GM12878 (cell line): ENCODE data around the gene TMEM40. TPM values are rescaled to one million over a fixed set of nuclear protein-coding genes. Genes with fewer than 3 reads are reported as not detected.
A peak's percentile ranks its signal among the peaks of the same experiment; 100 is the strongest.

Experiments
- ATAC-seq: fragments of 200-7000 bp; cut with Tn5 transposase; 3 replicates; pipeline ENCODE4 v1.9.1; 2020; ENCODE audit warnings: mild to moderate bottlenecking, moderate library complexity
- BruUV-seq: library from RNA; stranded (reverse); fragments of 400-500 nt; replicated peaks from 2 replicates; lab custom pipeline; 2021; lab: Mats Ljungman, UMichigan
- CTCF ChIA-PET: fragments of 300-600 bp; sonication (Branson Sonifier 250); formaldehyde crosslinking; extraction: SDS; loops from one replicate; lab custom pipeline; 2021; ENCODE audit warnings: inconsistent platforms; lab: Yijun Ruan, JAX
- POLR2A ChIA-PET: fragments of 350-600 bp; formaldehyde crosslinking; extraction: SDS; loops from one replicate; lab custom pipeline; 2021; ENCODE audit warnings: inconsistent platforms; lab: Charles Lee
- RAD21 ChIA-PET: fragments of 300-600 bp; sonication (Branson Sonifier 250); formaldehyde crosslinking; loops from one replicate; lab custom pipeline; 2023; ENCODE audit warnings: antibody characterized with exemption; ENCODE audit not compliant: unreplicated experiment; lab: Charles Lee
- SMC1A ChIA-PET: fragments of 300-600 bp; sonication (Branson Sonifier 250); formaldehyde crosslinking; loops from one replicate; lab custom pipeline; 2023; ENCODE audit not compliant: unreplicated experiment, uncharacterized antibody; lab: Charles Lee
- DNase-seq: peaks from one replicate; pipeline ENCODE4 v3.0.0-alpha.2; 2011; ENCODE audit warnings: low read depth, low spot score
- FAIRE-seq: peaks from 3 replicates; lab custom pipeline; 2011; peaks lifted over from hg19 to GRCh38; lab: Jason Lieb, UNC
- H2AFZ ChIP-seq: 2 replicates; pipeline ENCODE4 v1.6.0; 2011; ENCODE audit warnings: low read depth, low read length, control low read depth; ENCODE audit not compliant: control insufficient read depth
- H3K27ac ChIP-seq: 2 replicates; pipeline ENCODE4 v1.5.1; 2011; ENCODE audit warnings: control low read depth; ENCODE audit not compliant: control insufficient read depth, insufficient read depth
- H3K27me3 ChIP-seq, 2 experiments: replicated peaks in 1 of 2; 2 replicates each; pipeline versions ENCODE4 v1.6.0 to v1.6.1; 2011; ENCODE audit warnings: low read length in 1 of 2; ENCODE audit not compliant: control insufficient read depth in 2 of 2, insufficient read depth in 2 of 2
- H3K36me3 ChIP-seq, 2 experiments: 2 replicates each; pipeline ENCODE4 v1.5.1; 2011; ENCODE audit warnings: low read length in 1 of 2; ENCODE audit not compliant: control insufficient read depth in 2 of 2, insufficient read depth in 2 of 2
- H3K4me1 ChIP-seq: 2 replicates; pipeline ENCODE4 v1.6.1; 2011; ENCODE audit warnings: mild to moderate bottlenecking, low read length, moderate library complexity, mixed read lengths; ENCODE audit not compliant: control insufficient read depth, insufficient read depth
- H3K4me2 ChIP-seq: 2 replicates; pipeline ENCODE4 v1.6.0; 2011; ENCODE audit warnings: control low read depth; ENCODE audit not compliant: control insufficient read depth, insufficient read depth
- H3K4me3 ChIP-seq: fragments of 200-600 bp; sonication (generic); 2 replicates; pipeline ENCODE4 v1.5.1; 2016
- H3K79me2 ChIP-seq: 2 replicates; pipeline ENCODE4 v1.6.0; 2011; ENCODE audit warnings: low read length; ENCODE audit not compliant: control insufficient read depth, insufficient read depth
- H3K9ac ChIP-seq: 2 replicates; pipeline ENCODE4 v1.8.0; 2011; ENCODE audit warnings: low read length, control low read depth, mixed read lengths; ENCODE audit not compliant: control insufficient read depth, insufficient read depth
- H3K9me3 ChIP-seq: replicated peaks from 3 replicates; pipeline ENCODE4 v1.5.1; 2011; ENCODE audit warnings: mild to moderate bottlenecking, low read length; ENCODE audit not compliant: control insufficient read depth, insufficient read depth
- H4K20me1 ChIP-seq: 2 replicates; pipeline ENCODE4 v1.6.0; 2011; ENCODE audit not compliant: control insufficient read depth, insufficient read depth
- BCLAF1 ChIP-seq: fragments of 450-650 bp; IDR thresholded peaks from 2 replicates; pipeline ENCODE4 v1.6.1; 2017; ENCODE audit warnings: antibody characterized with exemption, mild to moderate bottlenecking, moderate library complexity
- IRF4 ChIP-seq: IDR thresholded peaks from 2 replicates; pipeline ENCODE4 v1.6.1; 2011; ENCODE audit warnings: low read depth, low read length
- JUND ChIP-seq: IDR thresholded peaks from 2 replicates; pipeline ENCODE4 v1.6.1; 2012; ENCODE audit warnings: low read depth, mild to moderate bottlenecking, low read length, improper control_type of control experiment, moderate library complexity
- NFYA ChIP-seq: IDR thresholded peaks from 2 replicates; pipeline ENCODE4 v1.6.1; 2011; ENCODE audit warnings: low read depth, mild to moderate bottlenecking, low read length, improper control_type of control experiment, borderline replicate concordance
- NRF1 ChIP-seq: conservative IDR thresholded peaks from 2 replicates; pipeline ENCODE4 v1.6.1; 2011; ENCODE audit warnings: mild to moderate bottlenecking, low read depth, low read length, improper control_type of control experiment
- SREBF1 ChIP-seq: IDR thresholded peaks from 2 replicates; pipeline ENCODE4 v1.6.1; 2012; ENCODE audit warnings: mild to moderate bottlenecking, low read length
- ZSCAN29 ChIP-seq: fragments of 450-650 bp; IDR thresholded peaks from 2 replicates; pipeline ENCODE4 v1.6.1; 2017; ENCODE audit warnings: mild to moderate bottlenecking, moderate library complexity
- WGBS: methylation state at CpG from one replicate; pipeline ENCODE4 v1.1.6; 2016; ENCODE audit warnings: low lambda C conversion rate; ENCODE audit not compliant: insufficient replicate concordance, insufficient coverage; ENCODE audit errors: missing lambda C conversion rate; 5-methylcytosine and 5-hydroxymethylcytosine counted together
- in situ Hi-C: fragments of 300-500 bp; cut with MboI; formaldehyde crosslinking; loops from 9 replicates; pipeline ENCODE4 v1.14.3; 2018; ENCODE audit warnings: mixed read lengths
- intact Hi-C: fragments of 100-400 bp; cut with micrococcal nuclease; formaldehyde crosslinking; loops from one replicate; pipeline ENCODE4 v1.14.2; 2022; ENCODE audit not compliant: unreplicated experiment
- polyA plus RNA-seq, 11 experiments: library from polyadenylated mRNA; depleted of rRNA in 4 of 11; unstranded in 6 of 11; stranded (reverse) in 5 of 11; fragments of >200 nt; fragmentation: Nextera tagmentation in 4 of 11; fragmentation: Illumina TruSeq in 1 of 11; extraction: Ambion mirVana in 4 of 11; extraction: Trizol in 1 of 11; gene quantifications; 1 replicate in 1 of 11; 2 replicates in 10 of 11; pipeline versions ENCODE4 v1.2.1 to v1.2.3, GENCODE V29; 2011 to 2016; ENCODE audit warnings: inconsistent platforms in 2 of 11, missing spikeins in 2 of 11, low read depth in 1 of 11
- total RNA-seq, 4 experiments: library from RNA; depleted of rRNA in 3 of 4; stranded (reverse); fragments of >200 nt in 3 of 4; fragmentation: Illumina TruSeq in 1 of 4; extraction: Trizol in 1 of 4; gene quantifications; 2 replicates each; pipeline versions ENCODE4 v1.2.1 to v1.2.3, GENCODE V29; 2013 to 2021

Gene TMEM40
- total and polyA plus RNA-seq, 10 of the 15 experiments (the other 5 are each of a cell fraction or from before 2014, with no cell fraction given) = 0.10 to 0.46 (median 0.27) TPM; not detected in 3

- no peak overlapping the region for H3K27ac ChIP-seq
- intact Hi-C loops (no loop called here), in situ Hi-C loops (no loop called here)
- POLR2A ChIA-PET = interaction anchor here (0.7 kb wide), 1 partner anchor 676 kb away, joined by 8 read pairs; no protein-coding TSS in a partner anchor
- CTCF ChIA-PET = interaction anchor here (0.7 to 1.4 kb wide), 2 partner anchors 10 to 12 kb away, joined by 3 read pairs; no protein-coding TSS in a partner anchor
- no peak overlapping the region for H3K9ac ChIP-seq
- no peaks in the 10 kb centered on the region for H3K9me3 ChIP-seq
- no peaks in the 10 kb centered on the region for H3K79me2 ChIP-seq
- H2AFZ ChIP-seq = no peak overlapping the region
- SMC1A ChIA-PET = no interaction called here
- DNase-seq (peak; percentile 40), FAIRE-seq (no peak), ATAC-seq (peak; percentile 33; the same call in 2 of the 3 replicates)
- no peaks in the 10 kb centered on the region for H4K20me1 ChIP-seq
- no peak overlapping the region for H3K4me3 ChIP-seq
- BruUV-seq = no TSS peak
- RAD21 ChIA-PET = no interaction called here
- no peak for TF ChIP-seq IRF4
- TF ChIP-seq ZSCAN29 = no peak
- TF ChIP-seq JUND = no peak
- no peak for TF ChIP-seq NFYA
- no peak for TF ChIP-seq NRF1
- TF ChIP-seq SREBF1 = no peak
- TF ChIP-seq BCLAF1 = no peak
- H3K4me1 ChIP-seq = peaks cover 28% of the 10 kb centered on the region
- H3K4me2 ChIP-seq = no peak overlapping the region
- no peaks in the 10 kb centered on the region for H3K27me3 ChIP-seq
- WGBS = 44% methylated on average over 2 of the region's 2 CpGs
- no peaks in the 10 kb centered on the region for H3K36me3 ChIP-seq
Observed at GRCh38 chr3:12752809-12753208, 6.2 kb downstream of the TMEM40 start.
